Measurements from ENCODE around the gene IRF2BP2.

IRF2BP2 gene

GRCh38 chr1:234582186-234582585 lies 27.8 kb downstream of the IRF2BP2 start (continued):
- TF ChIP-seq ZNF138 (tag by site-specific recombination; IDR thresholded peaks at IDR 0.05; ENCODE audit: borderline replicate concordance) (no peak), GLIS1 (tag by site-specific recombination; IDR thresholded peaks at IDR 0.05) (no peak), HOXC10 (CRISPR knock-in tag; IDR thresholded peaks at IDR 0.05) (no peak), MZF1 (tag by site-specific recombination; IDR thresholded peaks at IDR 0.05; ENCODE audit: borderline replicate concordance) (no peak)
- TF ChIP-seq, protein P1, sequence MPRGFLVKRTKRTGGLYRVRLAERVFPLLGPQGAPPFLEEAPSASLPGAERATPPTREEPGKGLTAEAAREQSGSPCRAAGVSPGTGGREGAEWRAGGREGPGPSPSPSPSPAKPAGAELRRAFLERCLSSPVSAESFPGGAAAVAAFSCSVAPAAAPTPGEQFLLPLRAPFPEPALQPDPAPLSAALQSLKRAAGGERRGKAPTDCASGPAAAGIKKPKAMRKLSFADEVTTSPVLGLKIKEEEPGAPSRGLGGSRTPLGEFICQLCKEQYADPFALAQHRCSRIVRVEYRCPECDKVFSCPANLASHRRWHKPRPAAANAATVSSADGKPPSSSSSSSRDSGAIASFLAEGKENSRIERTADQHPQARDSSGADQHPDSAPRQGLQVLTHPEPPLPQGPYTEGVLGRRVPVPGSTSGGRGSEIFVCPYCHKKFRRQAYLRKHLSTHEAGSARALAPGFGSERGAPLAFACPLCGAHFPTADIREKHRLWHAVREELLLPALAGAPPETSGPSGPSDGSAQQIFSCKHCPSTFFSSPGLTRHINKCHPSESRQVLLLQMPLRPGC (tag by site-specific recombination; IDR thresholded peaks at IDR 0.05): no peak
- TF ChIP-seq, protein P2, sequence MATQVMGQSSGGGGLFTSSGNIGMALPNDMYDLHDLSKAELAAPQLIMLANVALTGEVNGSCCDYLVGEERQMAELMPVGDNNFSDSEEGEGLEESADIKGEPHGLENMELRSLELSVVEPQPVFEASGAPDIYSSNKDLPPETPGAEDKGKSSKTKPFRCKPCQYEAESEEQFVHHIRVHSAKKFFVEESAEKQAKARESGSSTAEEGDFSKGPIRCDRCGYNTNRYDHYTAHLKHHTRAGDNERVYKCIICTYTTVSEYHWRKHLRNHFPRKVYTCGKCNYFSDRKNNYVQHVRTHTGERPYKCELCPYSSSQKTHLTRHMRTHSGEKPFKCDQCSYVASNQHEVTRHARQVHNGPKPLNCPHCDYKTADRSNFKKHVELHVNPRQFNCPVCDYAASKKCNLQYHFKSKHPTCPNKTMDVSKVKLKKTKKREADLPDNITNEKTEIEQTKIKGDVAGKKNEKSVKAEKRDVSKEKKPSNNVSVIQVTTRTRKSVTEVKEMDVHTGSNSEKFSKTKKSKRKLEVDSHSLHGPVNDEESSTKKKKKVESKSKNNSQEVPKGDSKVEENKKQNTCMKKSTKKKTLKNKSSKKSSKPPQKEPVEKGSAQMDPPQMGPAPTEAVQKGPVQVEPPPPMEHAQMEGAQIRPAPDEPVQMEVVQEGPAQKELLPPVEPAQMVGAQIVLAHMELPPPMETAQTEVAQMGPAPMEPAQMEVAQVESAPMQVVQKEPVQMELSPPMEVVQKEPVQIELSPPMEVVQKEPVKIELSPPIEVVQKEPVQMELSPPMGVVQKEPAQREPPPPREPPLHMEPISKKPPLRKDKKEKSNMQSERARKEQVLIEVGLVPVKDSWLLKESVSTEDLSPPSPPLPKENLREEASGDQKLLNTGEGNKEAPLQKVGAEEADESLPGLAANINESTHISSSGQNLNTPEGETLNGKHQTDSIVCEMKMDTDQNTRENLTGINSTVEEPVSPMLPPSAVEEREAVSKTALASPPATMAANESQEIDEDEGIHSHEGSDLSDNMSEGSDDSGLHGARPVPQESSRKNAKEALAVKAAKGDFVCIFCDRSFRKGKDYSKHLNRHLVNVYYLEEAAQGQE (tag by site-specific recombination; IDR thresholded peaks at IDR 0.05): no peak
- TF ChIP-seq, protein P3, sequence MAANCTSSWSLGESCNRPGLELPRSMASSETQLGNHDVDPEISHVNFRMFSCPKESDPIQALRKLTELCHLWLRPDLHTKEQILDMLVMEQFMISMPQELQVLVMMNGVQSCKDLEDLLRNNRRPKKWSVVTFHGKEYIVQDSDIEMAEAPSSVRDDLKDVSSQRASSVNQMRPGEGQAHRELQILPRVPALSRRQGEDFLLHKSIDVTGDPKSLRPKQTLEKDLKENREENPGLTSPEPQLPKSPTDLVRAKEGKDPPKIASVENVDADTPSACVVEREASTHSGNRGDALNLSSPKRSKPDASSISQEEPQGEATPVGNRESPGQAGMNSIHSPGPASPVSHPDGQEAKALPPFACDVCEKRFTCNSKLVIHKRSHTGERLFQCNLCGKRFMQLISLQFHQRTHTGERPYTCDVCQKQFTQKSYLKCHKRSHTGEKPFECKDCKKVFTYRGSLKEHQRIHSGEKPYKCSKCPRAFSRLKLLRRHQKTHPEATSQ (tag by site-specific recombination; IDR thresholded peaks at IDR 0.05): no peak

DNA sequence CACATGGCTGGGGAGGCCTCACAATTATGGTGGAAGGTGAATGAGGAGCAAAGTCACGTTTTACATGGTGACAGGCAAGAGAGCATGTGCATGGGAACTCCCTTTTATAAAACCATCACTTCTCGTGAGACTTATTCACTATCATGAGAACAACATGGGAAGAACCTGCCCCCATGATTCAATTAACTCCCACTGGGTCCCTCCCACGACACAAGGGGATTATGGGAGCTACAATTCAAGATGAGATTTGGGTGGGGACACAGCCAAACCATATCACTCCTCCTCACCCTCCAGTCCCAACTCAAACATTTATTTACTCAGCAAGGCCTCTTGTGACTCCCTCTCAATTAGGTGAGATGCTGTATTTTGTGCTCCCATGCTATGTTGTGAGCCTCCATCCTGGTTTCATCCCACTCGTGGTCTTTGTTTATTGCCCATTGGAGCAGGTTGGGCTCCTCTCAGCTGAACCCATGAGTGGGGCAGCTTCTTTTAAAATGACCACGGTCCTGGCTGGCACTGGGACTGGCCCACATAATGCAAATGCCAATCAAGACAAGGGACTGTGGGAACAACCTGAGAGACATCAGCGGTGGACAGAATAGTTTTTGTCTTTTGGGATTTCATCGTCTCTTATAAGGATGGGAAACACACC lies 28.8 kb downstream of the IRF2BP2 start:
- Histone ChIP-seq H3K9me3 (ENCODE audit: control insufficient read depth, insufficient read depth, low read depth, low read length) (no peaks in the 10 kb centered on the region), H3K27ac (ENCODE audit: extremely low read depth, low read depth, low read length) (no peak overlapping the region), H3K4me3 (ENCODE audit: low read depth, low read length) (no peak overlapping the region), H3K36me3 (ENCODE audit: control insufficient read depth in 2 of 2, insufficient read depth in 1 of 2, low read length in 2 of 2) (no peaks in the 10 kb centered on the region), H3K4me1 (ENCODE audit: control insufficient read depth, insufficient read depth, low read length) (peaks cover 7% of the 10 kb centered on the region; the same call in 1 of the 2 replicates)
- TF ChIP-seq YY2 (tag by site-specific recombination; IDR thresholded peaks at IDR 0.05) (no peak), ZNF837 (tag by site-specific recombination; IDR thresholded peaks at IDR 0.05) (no peak), ZNF449 (tag by site-specific recombination; IDR thresholded peaks at IDR 0.05) (peak; percentile 60; the same call in 1 of the 2 replicates), ZNF555 (tag by site-specific recombination; conservative IDR thresholded peaks at IDR 0.05) (no peak), ZNF335 (tag by site-specific recombination; conservative IDR thresholded peaks at IDR 0.05) (no peak), KLF8 (tag by site-specific recombination; IDR thresholded peaks at IDR 0.05) (no peak), ZNF792 (tag by site-specific recombination; IDR thresholded peaks at IDR 0.05) (no peak), ZNF155 (tag by site-specific recombination; IDR thresholded peaks at IDR 0.05) (no peak), ZNF664 (tag by site-specific recombination; IDR thresholded peaks at IDR 0.05) (0 out of 2 replicates have a peak, but pooled peaks have one; percentile 26), ZFHX2 (tag by site-specific recombination; conservative IDR thresholded peaks at IDR 0.05) (peak; percentile 86), EGR2 (tag by site-specific recombination; IDR thresholded peaks at IDR 0.05; ENCODE audit: low read depth) (peak; percentile 54; the same call in 1 of the 2 replicates), ZNF514 (tag by site-specific recombination; IDR thresholded peaks at IDR 0.05) (no peak), ZNF626 (tag by site-specific recombination; IDR thresholded peaks at IDR 0.05) (no peak), ZNF600 (tag by site-specific recombination; IDR thresholded peaks at IDR 0.05) (no peak), ZNF549 (tag by site-specific recombination; IDR thresholded peaks at IDR 0.05) (peak; percentile 69), ZNF157 (tag by site-specific recombination; IDR thresholded peaks at IDR 0.05) (no peak), ZNF776 (tag by site-specific recombination; IDR thresholded peaks at IDR 0.05; ENCODE audit: borderline replicate concordance) (no peak), GLI2 (tag by site-specific recombination; IDR thresholded peaks at IDR 0.05; ENCODE audit: borderline replicate concordance, low read depth) (no peak)
- TF ChIP-seq, protein P4, sequence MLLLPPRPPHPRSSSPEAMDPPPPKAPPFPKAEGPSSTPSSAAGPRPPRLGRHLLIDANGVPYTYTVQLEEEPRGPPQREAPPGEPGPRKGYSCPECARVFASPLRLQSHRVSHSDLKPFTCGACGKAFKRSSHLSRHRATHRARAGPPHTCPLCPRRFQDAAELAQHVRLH (tag by site-specific recombination; IDR thresholded peaks at IDR 0.05): no peak
- TF ChIP-seq, protein P5, sequence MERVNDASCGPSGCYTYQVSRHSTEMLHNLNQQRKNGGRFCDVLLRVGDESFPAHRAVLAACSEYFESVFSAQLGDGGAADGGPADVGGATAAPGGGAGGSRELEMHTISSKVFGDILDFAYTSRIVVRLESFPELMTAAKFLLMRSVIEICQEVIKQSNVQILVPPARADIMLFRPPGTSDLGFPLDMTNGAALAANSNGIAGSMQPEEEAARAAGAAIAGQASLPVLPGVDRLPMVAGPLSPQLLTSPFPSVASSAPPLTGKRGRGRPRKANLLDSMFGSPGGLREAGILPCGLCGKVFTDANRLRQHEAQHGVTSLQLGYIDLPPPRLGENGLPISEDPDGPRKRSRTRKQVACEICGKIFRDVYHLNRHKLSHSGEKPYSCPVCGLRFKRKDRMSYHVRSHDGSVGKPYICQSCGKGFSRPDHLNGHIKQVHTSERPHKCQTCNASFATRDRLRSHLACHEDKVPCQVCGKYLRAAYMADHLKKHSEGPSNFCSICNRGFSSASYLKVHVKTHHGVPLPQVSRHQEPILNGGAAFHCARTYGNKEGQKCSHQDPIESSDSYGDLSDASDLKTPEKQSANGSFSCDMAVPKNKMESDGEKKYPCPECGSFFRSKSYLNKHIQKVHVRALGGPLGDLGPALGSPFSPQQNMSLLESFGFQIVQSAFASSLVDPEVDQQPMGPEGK (tag by site-specific recombination; IDR thresholded peaks at IDR 0.05): no peak
- ChIA-PET POLR2A (no interaction called here), CTCF (interaction anchor here (0.7 kb wide), 1 partner anchor 123 kb away, joined by 3 read pairs; no protein-coding TSS in a partner anchor)

Measured in HEK293 (cell line).